Measurements from ENCODE around the gene LPIN1.

LPIN1 gene

DNA sequence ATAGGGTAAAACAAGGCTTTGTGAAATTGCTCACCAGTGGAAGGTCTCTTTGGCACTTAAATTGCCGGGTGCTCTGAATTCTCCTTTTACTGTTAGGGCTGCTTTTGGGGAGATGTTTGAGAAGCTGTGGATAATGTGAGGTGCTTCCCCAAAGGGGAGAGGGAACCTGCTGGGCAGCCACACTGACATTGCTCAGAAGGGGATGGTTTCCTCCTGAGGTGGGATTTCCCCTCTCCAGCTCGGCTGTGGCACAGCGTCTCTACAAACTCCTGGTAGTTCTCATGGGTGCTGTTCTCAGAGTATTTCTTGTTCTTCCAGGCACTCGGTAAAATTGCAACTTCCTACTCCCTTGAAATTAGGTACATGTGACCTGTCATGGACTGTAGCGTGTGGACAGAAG is 124.2 kb downstream of the LPIN1 start:
- Histone ChIP-seq H3K36me3 (ENCODE audit: control insufficient read depth, insufficient read depth, low read length) (no peaks in the 10 kb centered on the region), H3K9me3 (ENCODE audit: control insufficient read depth, insufficient read depth, low read length) (no peaks in the 10 kb centered on the region), H3K27me3 (ENCODE audit: control insufficient read depth, insufficient read depth, low read length) (no peaks in the 10 kb centered on the region), H3K4me1 (ENCODE audit: control insufficient read depth, insufficient read depth, low read length) (no peaks in the 10 kb centered on the region; the same call in 1 of the 2 replicates), H3K4me3 (ENCODE audit: low read depth, low read length) (no peak overlapping the region), H3K27ac (ENCODE audit: low read depth, low read length) (no peak overlapping the region), H3K9ac (ENCODE audit: low read depth, low read length) (no peak overlapping the region)

DNA sequence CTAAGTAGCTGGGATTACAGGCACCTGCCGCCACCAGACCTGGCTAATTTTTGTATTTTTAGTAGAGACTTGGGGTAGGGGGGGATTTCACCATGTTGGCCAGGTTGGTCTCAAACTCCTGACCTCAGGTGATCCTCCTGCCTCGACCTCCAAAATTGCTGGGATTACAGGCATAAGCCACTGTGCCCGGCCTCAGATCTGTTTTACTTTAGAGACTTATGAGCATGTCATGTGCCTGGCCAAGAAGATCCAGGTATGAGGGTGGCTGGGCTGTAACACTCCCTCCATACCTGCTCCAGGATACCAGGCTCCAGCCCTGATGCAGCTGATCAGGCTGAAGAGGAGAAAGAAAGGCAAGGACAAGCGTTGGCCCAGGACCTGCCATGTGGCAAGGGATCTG is 125.0 kb downstream of the LPIN1 start:
- no peak overlapping the region for H3K9ac ChIP-seq (ENCODE audit: low read depth, low read length)
- H3K27ac ChIP-seq (ENCODE audit: low read depth, low read length): no peak overlapping the region
- H3K27me3 ChIP-seq (ENCODE audit: control insufficient read depth, insufficient read depth, low read length): no peaks in the 10 kb centered on the region
- H3K36me3 ChIP-seq (ENCODE audit: control insufficient read depth, insufficient read depth, low read length): no peaks in the 10 kb centered on the region
- no peaks in the 10 kb centered on the region; the same call in 1 of the 2 replicates for H3K4me1 ChIP-seq (ENCODE audit: control insufficient read depth, insufficient read depth, low read length)
- no peaks in the 10 kb centered on the region for H3K9me3 ChIP-seq (ENCODE audit: control insufficient read depth, insufficient read depth, low read length)
- no peak overlapping the region for H3K4me3 ChIP-seq (ENCODE audit: low read depth, low read length)

DNA sequence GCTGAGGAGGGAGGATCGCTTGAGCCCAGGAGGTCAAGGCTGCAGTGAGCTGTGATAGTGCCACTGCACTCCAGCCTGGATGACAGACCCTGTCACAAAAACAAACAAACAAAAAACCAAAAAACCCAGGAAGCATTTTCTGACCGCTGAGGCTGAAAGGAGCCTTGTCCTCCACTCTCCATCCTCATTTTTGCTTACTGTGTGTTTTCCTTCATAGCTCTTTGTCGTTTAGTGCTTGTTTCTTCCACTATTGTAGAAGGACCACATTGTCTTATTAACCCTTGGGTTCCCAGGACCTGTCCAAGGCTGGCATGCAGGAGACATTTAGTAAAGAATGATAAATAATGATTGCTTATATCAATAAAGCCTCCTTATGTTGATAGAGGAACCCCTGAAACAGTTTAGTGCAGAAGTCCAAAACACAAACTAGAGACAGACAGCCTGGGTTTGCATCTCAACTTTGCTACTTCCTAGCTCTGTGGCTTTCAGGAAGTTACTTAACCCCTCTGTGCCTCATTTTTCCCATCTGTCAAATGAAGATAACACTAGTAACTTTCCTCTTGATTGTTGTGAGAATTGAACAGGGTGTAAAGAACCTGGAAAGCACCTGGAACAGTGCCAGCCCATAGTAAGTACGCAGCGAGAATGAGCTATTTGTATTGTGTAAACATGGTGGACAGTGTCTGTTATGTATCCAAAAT is 126.0 kb downstream of the LPIN1 start:
- Histone ChIP-seq H3K27me3 (ENCODE audit: control insufficient read depth, insufficient read depth, low read length) (no peaks in the 10 kb centered on the region), H3K4me1 (ENCODE audit: control insufficient read depth, insufficient read depth, low read length) (no peaks in the 10 kb centered on the region; the same call in 1 of the 2 replicates), H3K27ac (ENCODE audit: low read depth, low read length) (no peak overlapping the region), H3K9me3 (ENCODE audit: control insufficient read depth, insufficient read depth, low read length) (no peaks in the 10 kb centered on the region), H3K9ac (ENCODE audit: low read depth, low read length) (no peak overlapping the region), H3K4me3 (ENCODE audit: low read depth, low read length) (no peak overlapping the region), H3K36me3 (ENCODE audit: control insufficient read depth, insufficient read depth, low read length) (no peaks in the 10 kb centered on the region)

DNA sequence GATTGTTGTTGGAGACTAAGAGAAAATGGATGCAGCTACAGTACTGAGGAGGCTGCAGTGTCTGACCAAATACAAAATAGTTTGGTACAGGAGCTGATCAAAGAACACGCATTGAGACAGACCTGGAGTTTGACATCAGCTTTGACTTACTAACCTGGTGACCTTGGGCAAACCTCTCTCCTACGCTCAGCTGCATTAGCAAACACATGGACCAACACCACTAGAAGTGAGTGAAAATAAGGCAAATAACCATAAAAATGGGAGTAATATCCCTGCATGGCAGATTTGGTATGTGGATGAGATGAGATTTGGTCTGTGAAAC is 126.5 kb downstream of the LPIN1 start:
- H3K9me3 ChIP-seq (ENCODE audit: control insufficient read depth, insufficient read depth, low read length): no peaks in the 10 kb centered on the region
- no peak overlapping the region for H3K27ac ChIP-seq (ENCODE audit: low read depth, low read length)
- H3K36me3 ChIP-seq (ENCODE audit: control insufficient read depth, insufficient read depth, low read length): no peaks in the 10 kb centered on the region
- no peak overlapping the region for H3K4me3 ChIP-seq (ENCODE audit: low read depth, low read length)
- H3K4me1 ChIP-seq (ENCODE audit: control insufficient read depth, insufficient read depth, low read length): no peaks in the 10 kb centered on the region; the same call in 1 of the 2 replicates
- H3K9ac ChIP-seq (ENCODE audit: low read depth, low read length): no peak overlapping the region
- no peaks in the 10 kb centered on the region for H3K27me3 ChIP-seq (ENCODE audit: control insufficient read depth, insufficient read depth, low read length)

DNA sequence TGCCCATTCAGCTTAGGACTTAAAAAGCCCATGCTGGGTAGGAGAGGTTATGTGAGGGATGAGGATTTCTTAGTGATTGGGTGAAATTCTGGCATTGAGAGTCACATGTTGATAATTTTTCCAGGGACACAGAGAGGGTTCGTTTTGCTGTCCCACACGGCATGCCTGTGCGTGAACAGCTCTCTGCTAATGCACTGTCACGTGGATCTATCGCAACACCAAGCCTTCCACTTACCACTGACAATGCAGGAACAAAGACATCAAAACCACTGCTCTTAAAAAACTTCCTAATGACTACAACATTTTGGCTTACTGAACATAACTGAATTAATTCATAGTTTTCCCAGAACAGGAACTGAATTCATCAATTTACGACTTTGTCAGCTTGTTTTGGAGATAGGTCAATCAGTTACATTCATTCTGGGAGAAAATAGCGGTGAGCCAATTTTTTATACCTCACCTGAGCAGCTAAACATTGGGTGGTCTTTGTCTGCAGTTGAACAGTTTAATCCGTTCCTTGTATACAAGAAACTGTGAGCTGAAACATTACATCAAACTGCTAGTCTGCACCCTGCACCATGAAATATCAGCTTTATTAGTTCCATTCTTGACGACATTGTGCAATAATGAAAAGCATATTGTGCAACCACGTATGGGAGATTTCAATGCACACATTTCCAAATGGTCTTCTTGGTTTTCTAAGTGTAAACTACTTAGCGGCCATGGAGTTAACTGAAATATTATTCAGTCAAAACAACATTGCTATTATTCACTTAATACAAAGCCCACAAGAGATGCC is 127.1 kb downstream of the LPIN1 start:
- Histone ChIP-seq H3K9me3 (ENCODE audit: control insufficient read depth, insufficient read depth, low read length) (no peaks in the 10 kb centered on the region), H3K4me3 (ENCODE audit: low read depth, low read length) (no peak overlapping the region), H3K27me3 (ENCODE audit: control insufficient read depth, insufficient read depth, low read length) (no peaks in the 10 kb centered on the region), H3K9ac (ENCODE audit: low read depth, low read length) (no peak overlapping the region), H3K27ac (ENCODE audit: low read depth, low read length) (no peak overlapping the region), H3K36me3 (ENCODE audit: control insufficient read depth, insufficient read depth, low read length) (no peaks in the 10 kb centered on the region), H3K4me1 (ENCODE audit: control insufficient read depth, insufficient read depth, low read length) (no peaks in the 10 kb centered on the region)

DNA sequence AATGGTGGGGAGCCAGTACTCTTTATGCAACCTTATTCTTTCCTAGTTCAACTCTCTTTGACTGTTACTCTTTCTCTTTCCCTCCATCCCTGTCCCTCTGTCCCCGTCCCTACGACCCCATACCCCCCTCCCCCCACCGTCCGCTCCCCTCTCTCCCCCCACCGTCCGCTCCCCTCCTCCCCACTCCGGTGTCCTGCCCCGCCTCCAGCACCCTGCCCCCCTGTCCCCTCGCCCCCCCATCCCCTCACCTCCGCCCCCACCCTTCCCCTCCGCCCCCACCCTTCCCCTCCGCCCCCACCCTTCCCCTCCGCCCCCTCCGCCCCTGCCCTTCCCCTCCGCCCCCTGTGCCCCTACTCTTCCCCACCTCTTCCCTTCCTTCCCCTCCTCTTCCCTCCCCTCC is 128.4 kb downstream of the LPIN1 start:
- H3K4me3 ChIP-seq (ENCODE audit: low read depth, low read length): no peak overlapping the region

DNA sequence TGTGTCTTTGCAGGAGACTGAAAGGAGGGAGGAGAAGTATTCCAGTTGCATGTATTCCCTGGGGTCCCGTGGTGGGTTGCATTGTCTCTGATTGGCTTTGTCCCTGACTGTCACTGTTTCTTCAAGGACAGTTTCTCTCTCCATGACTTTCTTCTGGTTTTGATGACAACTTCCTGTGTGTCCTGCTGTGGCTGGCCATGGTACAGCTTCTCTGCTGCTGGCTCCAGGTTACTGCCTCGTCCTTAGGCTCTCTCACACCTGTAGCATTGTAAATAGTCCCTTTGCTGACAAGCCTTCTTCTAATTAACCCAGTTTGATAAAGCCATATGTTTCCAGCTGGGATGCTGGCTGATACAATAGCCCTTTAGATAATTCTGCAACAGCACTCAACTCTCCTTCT is 129.0 kb downstream of the LPIN1 start:
- H3K4me3 ChIP-seq (ENCODE audit: low read depth, low read length): no peak overlapping the region

More for the DNA sequence above, 128.4 kb downstream of the LPIN1 start:
- Histone ChIP-seq H3K4me1 (ENCODE audit: control insufficient read depth, insufficient read depth, low read length) (no peaks in the 10 kb centered on the region), H3K36me3 (ENCODE audit: control insufficient read depth, insufficient read depth, low read length) (no peaks in the 10 kb centered on the region), H3K27ac (ENCODE audit: low read depth, low read length) (no peak overlapping the region), H3K9me3 (ENCODE audit: control insufficient read depth, insufficient read depth, low read length) (no peaks in the 10 kb centered on the region), H3K9ac (ENCODE audit: low read depth, low read length) (no peak overlapping the region), H3K27me3 (ENCODE audit: control insufficient read depth, insufficient read depth, low read length) (no peaks in the 10 kb centered on the region)

DNA sequence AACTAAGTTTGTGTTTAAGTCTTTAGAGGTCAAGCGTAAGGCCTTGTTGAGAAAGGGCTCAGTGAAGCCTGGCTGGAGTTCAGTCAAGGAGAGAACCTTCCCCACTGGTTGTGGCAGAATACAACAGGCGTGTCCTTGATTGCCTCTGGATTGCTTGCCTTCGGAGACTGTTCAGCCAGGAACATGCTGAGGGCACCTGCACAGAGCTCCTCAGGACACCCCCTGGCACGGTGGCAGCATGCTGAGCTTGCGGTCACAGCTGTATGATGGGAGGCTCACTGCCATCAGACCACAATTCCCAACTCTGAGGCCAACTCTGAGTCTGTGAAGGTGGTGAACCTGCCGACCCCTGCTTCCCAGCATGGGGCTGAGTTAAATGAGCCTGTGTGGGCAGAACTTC is 130.0 kb downstream of the LPIN1 start:
- Histone ChIP-seq H3K9me3 (ENCODE audit: control insufficient read depth, insufficient read depth, low read length) (no peaks in the 10 kb centered on the region), H3K4me1 (ENCODE audit: control insufficient read depth, insufficient read depth, low read length) (no peaks in the 10 kb centered on the region), H3K4me3 (ENCODE audit: low read depth, low read length) (no peak overlapping the region), H3K27ac (ENCODE audit: low read depth, low read length) (no peak overlapping the region), H3K9ac (ENCODE audit: low read depth, low read length) (no peak overlapping the region), H3K27me3 (ENCODE audit: control insufficient read depth, insufficient read depth, low read length) (no peaks in the 10 kb centered on the region), H3K36me3 (ENCODE audit: control insufficient read depth, insufficient read depth, low read length) (no peaks in the 10 kb centered on the region)

More for the DNA sequence above, 129.0 kb downstream of the LPIN1 start:
- no peak overlapping the region for H3K9ac ChIP-seq (ENCODE audit: low read depth, low read length)
- no peaks in the 10 kb centered on the region for H3K27me3 ChIP-seq (ENCODE audit: control insufficient read depth, insufficient read depth, low read length)
- no peak overlapping the region for H3K27ac ChIP-seq (ENCODE audit: low read depth, low read length)
- no peaks in the 10 kb centered on the region for H3K9me3 ChIP-seq (ENCODE audit: control insufficient read depth, insufficient read depth, low read length)
- no peaks in the 10 kb centered on the region for H3K4me1 ChIP-seq (ENCODE audit: control insufficient read depth, insufficient read depth, low read length)
- no peaks in the 10 kb centered on the region for H3K36me3 ChIP-seq (ENCODE audit: control insufficient read depth, insufficient read depth, low read length)

DNA sequence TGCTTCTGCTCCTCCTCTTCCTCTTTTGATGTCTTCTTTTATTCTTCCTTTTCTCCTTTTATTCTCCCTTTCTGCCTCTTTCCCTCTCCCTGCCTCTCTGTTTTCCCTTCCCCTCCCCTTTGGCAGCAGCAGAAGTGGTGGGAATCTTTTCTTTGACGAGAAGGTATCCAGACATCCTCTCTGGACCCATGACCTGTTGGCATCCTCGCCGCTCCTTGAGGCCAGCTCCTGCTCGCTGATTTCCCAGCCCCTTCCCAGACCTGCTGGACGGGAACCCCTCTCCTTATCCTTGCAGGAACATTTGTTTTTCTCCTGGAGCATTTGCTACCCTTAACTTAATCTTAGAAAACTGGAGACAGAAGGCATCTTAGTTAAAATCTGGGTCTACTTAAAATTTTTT is 130.5 kb downstream of the LPIN1 start:
- Histone ChIP-seq H3K27ac (ENCODE audit: low read depth, low read length) (no peak overlapping the region), H3K9me3 (ENCODE audit: control insufficient read depth, insufficient read depth, low read length) (no peaks in the 10 kb centered on the region), H3K4me3 (ENCODE audit: low read depth, low read length) (no peak overlapping the region), H3K36me3 (ENCODE audit: control insufficient read depth, insufficient read depth, low read length) (no peaks in the 10 kb centered on the region), H3K4me1 (ENCODE audit: control insufficient read depth, insufficient read depth, low read length) (no peaks in the 10 kb centered on the region), H3K9ac (ENCODE audit: low read depth, low read length) (no peak overlapping the region), H3K27me3 (ENCODE audit: control insufficient read depth, insufficient read depth, low read length) (no peaks in the 10 kb centered on the region)
